ENCODE data around the gene EIF3A. TPM values are rescaled to one million over a fixed set of nuclear protein-coding genes. Genes with fewer than 3 reads are reported as not detected.
"Not testable (repeated sequence)": the region's sequence is repeated elsewhere in the genome, so short reads cannot be mapped to it uniquely, and the experiment has no call there.

Gene EIF3A
- total RNA-seq, result 181 and 183 TPM in 2 replicates

GRCh38 chr10:119080521-119081259 is at the start of gene EIF3A:
Gene EIF3A (minus strand): TSS chr10:119080817. CDS start chr10:119080676, 141 bp downstream.
- H3K4me1 Mint-ChIP-seq (ENCODE audit: low read depth), result peaks cover 33% of the 10 kb centered on the region
- DNase-seq (ENCODE audit: low spot score), result peak; percentile 94
- no peaks in the 10 kb centered on the region for H3K27me3 Mint-ChIP-seq (ENCODE audit: insufficient read depth)
- H3K27ac Mint-ChIP-seq, result peak within 1 kb of the TSS; percentile 94
- H3K4me3 Mint-ChIP-seq, result peak within 1 kb of the TSS; percentile 98
- H3K9me3 Mint-ChIP-seq, result no peaks in the 10 kb centered on the region
- peaks cover 31% of the 10 kb centered on the region for H3K36me3 Mint-ChIP-seq (ENCODE audit: low read depth)
- intact Hi-C loops (cut with micrococcal nuclease), result loop anchor here (1.0 to 10.0 kb wide), 11 partner anchors 24 to 794 kb away; partner anchors contain the start of genes BAG3, DENND10, GRK5 and INPP5F

GRCh38 chr10:119129721-119130120 is 49.1 kb upstream of the EIF3A start:
- Mint-ChIP-seq H3K36me3 (ENCODE audit: low read depth) (peaks cover 51% of the 10 kb centered on the region), H3K27ac (peak overlapping the region; percentile 31), H3K4me3 (no peak overlapping the region), H3K4me1 (ENCODE audit: low read depth) (peaks cover 58% of the 10 kb centered on the region), H3K9me3 (no peaks in the 10 kb centered on the region), H3K27me3 (ENCODE audit: insufficient read depth) (no peaks in the 10 kb centered on the region)
- no peak for DNase-seq (ENCODE audit: low spot score)
- intact Hi-C loops (cut with micrococcal nuclease), result loop anchor here (5.0 kb wide), 2 partner anchors 97 to 373 kb away; no protein-coding TSS in a partner anchor

- Mint-ChIP-seq H3K4me3 (no peak overlapping the region), H3K9me3 (no peaks in the 10 kb centered on the region), H3K27me3 (ENCODE audit: insufficient read depth) (no peaks in the 10 kb centered on the region), H3K27ac (no peak overlapping the region), H3K4me1 (ENCODE audit: low read depth) (peaks cover 23% of the 10 kb centered on the region), H3K36me3 (ENCODE audit: low read depth) (peaks cover 42% of the 10 kb centered on the region)
- intact Hi-C loops (cut with micrococcal nuclease), result no loop called here
- no peak for DNase-seq (ENCODE audit: low spot score)
Observed at GRCh38 chr10:119125942-119126341, 45.3 kb upstream of the EIF3A start.

GRCh38 chr10:119120875-119121274 is 40.3 kb upstream of the EIF3A start:
- intact Hi-C loops (cut with micrococcal nuclease), result no loop called here
- H3K4me3 Mint-ChIP-seq, result no peak overlapping the region
- H3K36me3 Mint-ChIP-seq (ENCODE audit: low read depth), result peaks cover 37% of the 10 kb centered on the region
- H3K27ac Mint-ChIP-seq, result no peak overlapping the region
- no peak for DNase-seq (ENCODE audit: low spot score)
- no peaks in the 10 kb centered on the region for H3K4me1 Mint-ChIP-seq (ENCODE audit: low read depth)
- H3K9me3 Mint-ChIP-seq, result no peaks in the 10 kb centered on the region
- H3K27me3 Mint-ChIP-seq (ENCODE audit: insufficient read depth), result no peaks in the 10 kb centered on the region

- intact Hi-C loops (cut with micrococcal nuclease), result no loop called here
Observed at GRCh38 chr10:119120413-119120867, 39.8 kb upstream of the EIF3A start.

GRCh38 chr10:119119400-119119799 is 38.8 kb upstream of the EIF3A start:
- intact Hi-C loops (cut with micrococcal nuclease), result loop anchor here (5.0 kb wide), 1 partner anchor 37 kb away; the partner anchor contains the start of gene EIF3A
- H3K4me3 Mint-ChIP-seq, result no peak overlapping the region
- DNase-seq (ENCODE audit: low spot score), result no peak
- H3K27me3 Mint-ChIP-seq (ENCODE audit: insufficient read depth), result no peaks in the 10 kb centered on the region
- H3K27ac Mint-ChIP-seq, result no peak overlapping the region
- H3K9me3 Mint-ChIP-seq, result no peaks in the 10 kb centered on the region
- no peaks in the 10 kb centered on the region for H3K4me1 Mint-ChIP-seq (ENCODE audit: low read depth)
- H3K36me3 Mint-ChIP-seq (ENCODE audit: low read depth), result peaks cover 42% of the 10 kb centered on the region

More at GRCh38 chr10:119120413-119120867, 39.8 kb upstream of the EIF3A start:
- no peaks in the 10 kb centered on the region for H3K4me1 Mint-ChIP-seq (ENCODE audit: low read depth)
- H3K9me3 Mint-ChIP-seq, result no peaks in the 10 kb centered on the region
- H3K36me3 Mint-ChIP-seq (ENCODE audit: low read depth), result peaks cover 35% of the 10 kb centered on the region
- no peak overlapping the region for H3K27ac Mint-ChIP-seq
- no peaks in the 10 kb centered on the region for H3K27me3 Mint-ChIP-seq (ENCODE audit: insufficient read depth)
- DNase-seq (ENCODE audit: low spot score), result no peak
- H3K4me3 Mint-ChIP-seq, result no peak overlapping the region

GRCh38 chr10:119118231-119118630 is 37.6 kb upstream of the EIF3A start:
- no peaks in the 10 kb centered on the region for H3K4me1 Mint-ChIP-seq (ENCODE audit: low read depth)
- H3K9me3 Mint-ChIP-seq, result no peaks in the 10 kb centered on the region
- no peak overlapping the region for H3K27ac Mint-ChIP-seq
- DNase-seq (ENCODE audit: low spot score), result no peak
- H3K36me3 Mint-ChIP-seq (ENCODE audit: low read depth), result peaks cover 48% of the 10 kb centered on the region
- intact Hi-C loops (cut with micrococcal nuclease), result loop anchor here (5.0 kb wide), 1 partner anchor 36 kb away; the partner anchor contains the start of gene EIF3A
- H3K4me3 Mint-ChIP-seq, result no peak overlapping the region
- H3K27me3 Mint-ChIP-seq (ENCODE audit: insufficient read depth), result no peaks in the 10 kb centered on the region

GRCh38 chr10:119116326-119116951 is 35.8 kb upstream of the EIF3A start:
- DNase-seq (ENCODE audit: low spot score), result no peak
- intact Hi-C loops (cut with micrococcal nuclease), result loop anchor here (5.0 kb wide), 1 partner anchor 34 kb away; the partner anchor contains the start of gene EIF3A
- Mint-ChIP-seq H3K27me3 (ENCODE audit: insufficient read depth) (no peaks in the 10 kb centered on the region), H3K4me3 (no peak overlapping the region), H3K36me3 (ENCODE audit: low read depth) (peaks cover 43% of the 10 kb centered on the region), H3K27ac (no peak overlapping the region), H3K4me1 (ENCODE audit: low read depth) (no peaks in the 10 kb centered on the region), H3K9me3 (no peaks in the 10 kb centered on the region)

GRCh38 chr10:119115926-119116325 is 35.3 kb upstream of the EIF3A start:
- no peaks in the 10 kb centered on the region for H3K27me3 Mint-ChIP-seq (ENCODE audit: insufficient read depth)
- H3K4me3 Mint-ChIP-seq, result no peak overlapping the region
- no peaks in the 10 kb centered on the region for H3K4me1 Mint-ChIP-seq (ENCODE audit: low read depth)
- intact Hi-C loops (cut with micrococcal nuclease), result loop anchor here (5.0 kb wide), 1 partner anchor 34 kb away; the partner anchor contains the start of gene EIF3A
- no peaks in the 10 kb centered on the region for H3K9me3 Mint-ChIP-seq
- no peak for DNase-seq (ENCODE audit: low spot score)
- H3K27ac Mint-ChIP-seq, result no peak overlapping the region
- peaks cover 43% of the 10 kb centered on the region for H3K36me3 Mint-ChIP-seq (ENCODE audit: low read depth)

- H3K27ac Mint-ChIP-seq, result no peak overlapping the region
- no peaks in the 10 kb centered on the region for H3K9me3 Mint-ChIP-seq
- peaks cover 37% of the 10 kb centered on the region for H3K36me3 Mint-ChIP-seq (ENCODE audit: low read depth)
- no peak for DNase-seq (ENCODE audit: low spot score)
- no peak overlapping the region for H3K4me3 Mint-ChIP-seq
- no peaks in the 10 kb centered on the region for H3K27me3 Mint-ChIP-seq (ENCODE audit: insufficient read depth)
- no peaks in the 10 kb centered on the region for H3K4me1 Mint-ChIP-seq (ENCODE audit: low read depth)
- intact Hi-C loops (cut with micrococcal nuclease), result no loop called here
Observed at GRCh38 chr10:119113751-119114732, 33.4 kb upstream of the EIF3A start.

GRCh38 chr10:119112056-119112455 is 31.4 kb upstream of the EIF3A start:
- H3K36me3 Mint-ChIP-seq (ENCODE audit: low read depth), result peaks cover 33% of the 10 kb centered on the region
- intact Hi-C loops (cut with micrococcal nuclease), result no loop called here
- no peak for DNase-seq (ENCODE audit: low spot score)
- no peak overlapping the region for H3K27ac Mint-ChIP-seq
- H3K27me3 Mint-ChIP-seq (ENCODE audit: insufficient read depth), result no peaks in the 10 kb centered on the region
- no peaks in the 10 kb centered on the region for H3K9me3 Mint-ChIP-seq
- H3K4me3 Mint-ChIP-seq, result no peak overlapping the region
- H3K4me1 Mint-ChIP-seq (ENCODE audit: low read depth), result no peaks in the 10 kb centered on the region

GRCh38 chr10:119107771-119108170 is 27.2 kb upstream of the EIF3A start:
- H3K36me3 Mint-ChIP-seq (ENCODE audit: low read depth), result peaks cover 16% of the 10 kb centered on the region
- H3K27me3 Mint-ChIP-seq (ENCODE audit: insufficient read depth); H3K4me3 Mint-ChIP-seq; DNase-seq (ENCODE audit: low spot score); H3K9me3 Mint-ChIP-seq; intact Hi-C loops (cut with micrococcal nuclease); H3K27ac Mint-ChIP-seq: not testable (repeated sequence)
- peaks cover 12% of the 10 kb centered on the region for H3K4me1 Mint-ChIP-seq (ENCODE audit: low read depth)
